Measurements from ENCODE around the gene ARSI. TPM values are rescaled to one million over a fixed set of nuclear protein-coding genes. Genes with fewer than 3 reads are reported as not detected.
"Not testable (repeated sequence)": the region's sequence is repeated elsewhere in the genome, so short reads cannot be mapped to it uniquely, and the experiment has no call there.

The ARSI gene
- total RNA-seq, 2 donors from 2014 or later, result not detected

GRCh38 chr5:150254774-150255173 lies 47.9 kb downstream of the ARSI start:
- no peaks in the 10 kb centered on the region for H3K9me3 Mint-ChIP-seq
- H3K4me3 Mint-ChIP-seq, result no peak overlapping the region
- no peaks in the 10 kb centered on the region for H3K36me3 Mint-ChIP-seq
- DNase-seq (ENCODE audit: low spot score), result no peak
- H3K27ac Mint-ChIP-seq, result no peak overlapping the region
- H3K27me3 Mint-ChIP-seq, result peaks cover 0 to 6% of the 10 kb centered on the region in 2 donors
- ATAC-seq, result no peak
- H3K4me1 Mint-ChIP-seq (ENCODE audit: low read depth in 2 of 2), result no peaks in the 10 kb centered on the region

- no peak overlapping the region for H3K27ac Mint-ChIP-seq
- ATAC-seq, result no peak
Measured at GRCh38 chr5:150254363-150254762, 48.3 kb downstream of the ARSI start.

GRCh38 chr5:150253416-150254208 lies 49.1 kb downstream of the ARSI start:
- ATAC-seq (no peak), DNase-seq (ENCODE audit: low spot score) (no peak)
- no peak overlapping the region for H3K4me3 Mint-ChIP-seq
- no peaks in the 10 kb centered on the region for H3K36me3 Mint-ChIP-seq
- H3K27me3 Mint-ChIP-seq, result peaks cover 0 to 7% of the 10 kb centered on the region in 2 donors
- H3K4me1 Mint-ChIP-seq (ENCODE audit: low read depth in 2 of 2), result no peaks in the 10 kb centered on the region
- H3K27ac Mint-ChIP-seq, result no peak overlapping the region
- H3K9me3 Mint-ChIP-seq, result no peaks in the 10 kb centered on the region

More at GRCh38 chr5:150254363-150254762, 48.3 kb downstream of the ARSI start:
- H3K27me3 Mint-ChIP-seq, result peaks cover 0 to 7% of the 10 kb centered on the region in 2 donors
- no peaks in the 10 kb centered on the region for H3K4me1 Mint-ChIP-seq (ENCODE audit: low read depth in 2 of 2)
- no peak overlapping the region for H3K4me3 Mint-ChIP-seq
- no peak for DNase-seq (ENCODE audit: low spot score)
- H3K9me3 Mint-ChIP-seq, result no peaks in the 10 kb centered on the region
- no peaks in the 10 kb centered on the region for H3K36me3 Mint-ChIP-seq

GRCh38 chr5:150252489-150252888 lies 50.2 kb downstream of the ARSI start:
- Mint-ChIP-seq H3K27me3 (peaks cover 0 to 7% of the 10 kb centered on the region in 2 donors), H3K4me1 (ENCODE audit: low read depth in 2 of 2) (no peaks in the 10 kb centered on the region), H3K36me3 (no peaks in the 10 kb centered on the region), H3K27ac (no peak overlapping the region), H3K4me3 (no peak overlapping the region), H3K9me3 (no peaks in the 10 kb centered on the region)
- DNase-seq (ENCODE audit: low spot score), result no peak
- no peak for ATAC-seq

- Mint-ChIP-seq H3K27ac (no peak overlapping the region), H3K4me1 (ENCODE audit: low read depth in 2 of 2) (no peaks in the 10 kb centered on the region), H3K36me3 (no peaks in the 10 kb centered on the region), H3K4me3 (no peak overlapping the region), H3K27me3 (peaks cover 0 to 5% of the 10 kb centered on the region in 2 donors), H3K9me3 (no peaks in the 10 kb centered on the region)
- DNase-seq (ENCODE audit: low spot score) (no peak), ATAC-seq (no peak)
Measured at GRCh38 chr5:150251504-150251903, 51.2 kb downstream of the ARSI start.

GRCh38 chr5:150249744-150250143 lies 53.0 kb downstream of the ARSI start:
- no peak for ATAC-seq
- Mint-ChIP-seq H3K36me3 (no peaks in the 10 kb centered on the region), H3K27me3 (peaks cover 0 to 5% of the 10 kb centered on the region in 2 donors)

GRCh38 chr5:150248946-150249345 lies 53.8 kb downstream of the ARSI start:
- Mint-ChIP-seq H3K27ac (no peak overlapping the region), H3K4me3 (no peak overlapping the region), H3K36me3 (no peaks in the 10 kb centered on the region), H3K4me1 (ENCODE audit: low read depth in 2 of 2) (no peaks in the 10 kb centered on the region), H3K9me3 (no peaks in the 10 kb centered on the region), H3K27me3 (peaks cover 0 to 5% of the 10 kb centered on the region in 2 donors)
- no peak for ATAC-seq
- no peak for DNase-seq (ENCODE audit: low spot score)

More at GRCh38 chr5:150249744-150250143, 53.0 kb downstream of the ARSI start:
- DNase-seq (ENCODE audit: low spot score), result no peak
- H3K9me3 Mint-ChIP-seq, result no peaks in the 10 kb centered on the region
- no peak overlapping the region for H3K4me3 Mint-ChIP-seq
- H3K27ac Mint-ChIP-seq, result no peak overlapping the region
- no peaks in the 10 kb centered on the region for H3K4me1 Mint-ChIP-seq (ENCODE audit: low read depth in 2 of 2)

- not testable (repeated sequence) for H3K27ac Mint-ChIP-seq; H3K36me3 Mint-ChIP-seq; H3K27me3 Mint-ChIP-seq; DNase-seq (ENCODE audit: low spot score); H3K4me3 Mint-ChIP-seq; H3K4me1 Mint-ChIP-seq (ENCODE audit: low read depth in 2 of 2); H3K9me3 Mint-ChIP-seq; ATAC-seq
Measured at GRCh38 chr5:150248493-150248892, 54.2 kb downstream of the ARSI start.

GRCh38 chr5:150247726-150248125 lies 55.0 kb downstream of the ARSI start:
- H3K4me1 Mint-ChIP-seq (ENCODE audit: low read depth in 2 of 2), result no peaks in the 10 kb centered on the region
- no peak overlapping the region for H3K27ac Mint-ChIP-seq
- H3K9me3 Mint-ChIP-seq, result no peaks in the 10 kb centered on the region
- H3K27me3 Mint-ChIP-seq, result peaks cover 0 to 5% of the 10 kb centered on the region in 2 donors
- no peaks in the 10 kb centered on the region for H3K36me3 Mint-ChIP-seq
- no peak for ATAC-seq
- DNase-seq (ENCODE audit: low spot score), result no peak
- no peak overlapping the region for H3K4me3 Mint-ChIP-seq

GRCh38 chr5:150246835-150247234 lies 55.9 kb downstream of the ARSI start:
- no peak overlapping the region for H3K27ac Mint-ChIP-seq
- H3K27me3 Mint-ChIP-seq, result peaks cover 0 to 5% of the 10 kb centered on the region in 2 donors
- H3K4me1 Mint-ChIP-seq (ENCODE audit: low read depth in 2 of 2), result no peaks in the 10 kb centered on the region
- ATAC-seq, result no peak
- no peaks in the 10 kb centered on the region for H3K9me3 Mint-ChIP-seq
- H3K4me3 Mint-ChIP-seq, result no peak overlapping the region
- no peak for DNase-seq (ENCODE audit: low spot score)
- H3K36me3 Mint-ChIP-seq, result no peaks in the 10 kb centered on the region

- no peak overlapping the region for H3K4me3 Mint-ChIP-seq
- peaks cover 0 to 5% of the 10 kb centered on the region in 2 donors for H3K27me3 Mint-ChIP-seq
- H3K27ac Mint-ChIP-seq, result no peak overlapping the region
- H3K4me1 Mint-ChIP-seq (ENCODE audit: low read depth in 2 of 2), result no peaks in the 10 kb centered on the region
- no peaks in the 10 kb centered on the region for H3K36me3 Mint-ChIP-seq
- no peak for ATAC-seq
- no peaks in the 10 kb centered on the region for H3K9me3 Mint-ChIP-seq
- no peak for DNase-seq (ENCODE audit: low spot score)
Measured at GRCh38 chr5:150246429-150246828, 56.3 kb downstream of the ARSI start.

Other genes with a start within 250 kb of the ARSI start
- gene CSF1R, start 216.4 kb downstream of the ARSI start, total RNA-seq, result 1 to 10 TPM in 1 of 2 donors, not detected in 1; 1.4 TPM
- 1 to 10 TPM; 4.4 to 9.0 TPM for gene PDGFRB, start 147.1 kb downstream of the ARSI start, total RNA-seq
- not detected for gene CDX1, start 136.1 kb downstream of the ARSI start, total RNA-seq
- gene SLC6A7, start 112.8 kb downstream of the ARSI start, total RNA-seq, result not detected
- not detected for gene CAMK2A, start 13.1 kb downstream of the ARSI start, total RNA-seq
- gene TCOF1, start 54.8 kb upstream of the ARSI start, total RNA-seq, result 100 to 1,000 TPM in 1 of 2 donors, 10 to 100 TPM in 1; 70.0 to 140 TPM
- 100 to 1,000 TPM; 767 to 771 TPM for gene CD74, start 110.0 kb upstream of the ARSI start, total RNA-seq
- 1,000 to 10,000 TPM; 1,429 to 1,580 TPM for gene RPS14, start 146.8 kb upstream of the ARSI start, total RNA-seq
- gene NDST1, start 205.2 kb upstream of the ARSI start, total RNA-seq, result 1 to 10 TPM; 4.0 to 7.8 TPM

All from natural killer cell treated with Interleukin-12 subunit alpha and Interleukin-12 subunit beta and Interleukin-15 and Interleukin-18, amount 100 ng/mL, for 72 hours (primary cell).